ENCODE data around the gene PSMB5. TPM values are rescaled to one million over a fixed set of nuclear protein-coding genes. Genes with fewer than 3 reads are reported as not detected.

PSMB5 gene
- total and polyA plus RNA-seq, 8 donors = 114 to 199 (median 177) TPM

DNA sequence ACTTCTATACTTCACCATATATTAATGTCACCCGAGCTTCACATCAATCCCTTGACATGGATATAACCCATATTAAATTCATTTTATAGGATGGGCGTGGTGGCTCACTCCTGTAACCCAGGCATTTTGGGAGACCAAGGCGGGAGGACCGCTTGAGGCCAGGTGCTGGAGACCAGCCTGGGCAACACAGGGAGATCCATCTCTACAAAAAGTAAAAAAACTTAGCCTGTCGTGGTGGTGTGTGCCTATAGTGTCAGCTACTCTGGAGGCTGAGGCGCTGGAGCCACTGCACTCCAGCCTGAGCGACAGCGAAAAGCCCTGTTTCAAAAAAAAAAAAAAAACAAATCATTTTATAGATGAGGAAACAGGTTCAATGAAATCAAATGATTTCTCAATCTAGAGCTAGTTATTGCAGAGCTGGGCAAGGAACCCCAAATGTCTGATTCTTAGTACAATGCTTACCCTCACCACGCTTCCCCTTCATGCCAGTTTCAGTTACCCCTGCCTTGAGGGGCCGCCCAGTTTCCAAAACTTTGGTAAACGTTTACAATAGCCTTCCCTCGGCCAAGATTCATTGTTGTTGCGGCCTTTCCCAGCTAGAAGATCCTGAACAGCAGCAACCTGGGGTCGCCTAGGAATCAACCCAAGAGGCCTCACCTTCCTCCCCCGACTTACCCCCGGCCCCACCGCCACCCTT is 751 bp downstream of the PSMB5 start:
- H3K27ac ChIP-seq = peak overlapping the region; percentile 93 to 96
- TF ChIP-seq CTCF (IDR thresholded peaks at IDR 0.05) = no peak

DNA sequence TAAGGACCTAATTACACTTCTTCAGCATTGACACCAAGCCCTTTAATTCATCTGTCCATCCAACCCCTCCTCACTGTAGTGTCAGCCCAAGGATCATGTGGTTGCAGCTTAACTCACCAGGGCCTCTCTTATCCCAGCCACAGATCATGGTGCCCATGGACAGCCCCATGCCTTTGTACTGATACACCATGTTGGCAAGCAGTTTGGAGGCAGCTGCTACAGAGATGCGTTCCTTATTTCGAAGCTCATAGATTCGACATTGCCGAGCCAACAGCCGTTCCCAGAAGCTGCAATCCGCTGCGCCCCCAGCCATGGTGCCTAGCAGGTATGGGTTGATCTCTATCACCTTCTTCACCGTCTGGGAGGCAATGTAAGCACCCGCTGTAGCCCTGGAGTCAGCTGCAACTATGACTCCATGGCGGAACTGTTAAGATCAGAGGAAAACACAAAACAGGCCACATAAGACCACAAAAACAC is 1.4 kb downstream of the PSMB5 start:
- ATAC-seq = no peak
- Histone ChIP-seq H3K27ac (no peak overlapping the region), H3K4me1 (peaks cover 8 to 32% of the 10 kb centered on the region in 2 donors), H3K27me3 (no peaks in the 10 kb centered on the region), H3K9me3 (no peaks in the 10 kb centered on the region), H3K4me3 (peak overlapping the region in 1 of 2 donors; percentile 89), H3K36me3 (peaks cover 0 to 51% of the 10 kb centered on the region in 2 donors)
- no peak for TF ChIP-seq CTCF (IDR thresholded peaks at IDR 0.05)
- intact Hi-C loops (cut with DNase I) = no loop called here
- DNase-seq = no peak

More for the DNA sequence above, 751 bp downstream of the PSMB5 start:
- peak overlapping the region; percentile 89 to 94 for H3K4me3 ChIP-seq
- H3K9me3 ChIP-seq = no peaks in the 10 kb centered on the region
- H3K27me3 ChIP-seq = no peaks in the 10 kb centered on the region
- DNase-seq (no peak), ATAC-seq (no peak)
- intact Hi-C loops (cut with DNase I) = no loop called here
- peaks cover 0 to 45% of the 10 kb centered on the region in 2 donors for H3K36me3 ChIP-seq
- peaks cover 8 to 25% of the 10 kb centered on the region in 2 donors for H3K4me1 ChIP-seq

DNA sequence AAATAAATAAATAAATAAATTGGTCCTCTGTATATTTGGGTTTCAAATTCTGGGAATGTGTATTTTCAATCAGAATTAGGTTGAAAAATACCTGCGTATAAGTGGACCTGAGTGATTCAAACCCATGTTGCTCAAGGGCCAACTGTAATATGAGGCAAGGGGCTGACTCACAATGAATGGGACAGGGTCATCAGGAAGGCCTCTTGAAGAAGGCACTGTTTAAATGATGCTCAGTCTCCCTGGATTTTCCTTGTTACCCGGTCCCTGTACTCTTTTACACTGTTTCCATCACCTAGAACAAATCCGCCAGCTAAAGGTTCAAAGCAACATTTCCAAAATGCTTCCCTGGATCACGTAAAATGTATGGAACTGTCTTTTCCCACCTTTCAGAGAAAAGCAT is 3.8 kb downstream of the PSMB5 start:
- H3K27ac ChIP-seq = no peak overlapping the region
- peaks cover 0 to 75% of the 10 kb centered on the region in 2 donors for H3K36me3 ChIP-seq

DNA sequence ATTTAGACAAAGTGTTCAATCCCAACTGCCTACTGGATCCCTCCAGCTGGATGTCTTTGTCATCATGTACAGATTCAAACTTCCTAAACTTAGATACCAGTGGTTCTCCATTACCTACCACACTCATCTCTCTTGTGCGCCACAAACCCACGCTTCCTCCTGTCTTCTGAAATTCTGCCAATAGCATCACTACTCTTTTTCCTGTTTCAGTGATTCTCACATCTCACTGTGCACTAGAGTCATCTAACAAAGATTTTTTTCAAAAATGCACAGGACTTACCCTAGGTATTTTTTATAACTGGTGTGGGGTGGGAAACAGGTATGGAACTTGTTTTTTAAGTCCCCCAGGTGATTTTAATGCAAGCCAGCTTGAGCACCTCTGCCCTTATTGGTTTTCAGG is 5.9 kb downstream of the PSMB5 start:
- no peak for DNase-seq

More for the DNA sequence above, 3.8 kb downstream of the PSMB5 start:
- Histone ChIP-seq H3K4me1 (peaks cover 8 to 36% of the 10 kb centered on the region in 2 donors), H3K4me3 (no peak overlapping the region), H3K9me3 (no peaks in the 10 kb centered on the region), H3K27me3 (no peaks in the 10 kb centered on the region)
- intact Hi-C loops (cut with DNase I) = no loop called here
- TF ChIP-seq CTCF (IDR thresholded peaks at IDR 0.05) = no peak
- DNase-seq (no peak), ATAC-seq (no peak)

More for the DNA sequence above, 5.9 kb downstream of the PSMB5 start:
- Histone ChIP-seq H3K9me3 (no peaks in the 10 kb centered on the region), H3K27ac (no peak overlapping the region), H3K4me3 (no peak overlapping the region), H3K27me3 (no peaks in the 10 kb centered on the region), H3K4me1 (peaks cover 5 to 38% of the 10 kb centered on the region in 2 donors), H3K36me3 (peaks cover 0 to 93% of the 10 kb centered on the region in 2 donors)
- no peak for TF ChIP-seq CTCF (IDR thresholded peaks at IDR 0.05)
- ATAC-seq = no peak
- intact Hi-C loops (cut with DNase I) = no loop called here

Measured in left lung (tissue), 10 donors.